ENCODE results near the gene TFEC. TPM values are rescaled to one million over a fixed set of nuclear protein-coding genes. Genes with fewer than 3 reads are reported as not detected.
"Not testable (repeated sequence)": the region's sequence is repeated elsewhere in the genome, so short reads cannot be mapped to it uniquely, and the experiment has no call there.

Gene TFEC
- total RNA-seq, 1 donor from 2014 or later, result not detected

- intact Hi-C loops (cut with micrococcal nuclease), result not testable (repeated sequence)
Measured at GRCh38 chr7:115930184-115930583, 100.4 kb downstream of the TFEC start.

- intact Hi-C loops (cut with micrococcal nuclease), result not testable (repeated sequence)
Measured at GRCh38 chr7:115929736-115930135, 100.8 kb downstream of the TFEC start.

- intact Hi-C loops (cut with micrococcal nuclease), result no loop called here
Measured at GRCh38 chr7:115924411-115924810, 106.2 kb downstream of the TFEC start.

GRCh38 chr7:115920367-115920766 lies 110.2 kb downstream of the TFEC start:
- intact Hi-C loops (cut with micrococcal nuclease), result no loop called here

GRCh38 chr7:115914951-115915350 lies 115.6 kb downstream of the TFEC start:
- intact Hi-C loops (cut with micrococcal nuclease), result loop anchor here (5.0 kb wide), 1 partner anchor 398 kb away; no protein-coding TSS in a partner anchor

GRCh38 chr7:115911465-115911864 lies 119.1 kb downstream of the TFEC start:
- intact Hi-C loops (cut with micrococcal nuclease), result loop anchor here (5.0 kb wide), 1 partner anchor 394 kb away; no protein-coding TSS in a partner anchor

- intact Hi-C loops (cut with micrococcal nuclease), result loop anchor here (1.0 to 5.0 kb wide), 4 partner anchors 393 to 1884 kb away; no protein-coding TSS in a partner anchor
Measured at GRCh38 chr7:115910541-115911164, 119.9 kb downstream of the TFEC start.

- intact Hi-C loops (cut with micrococcal nuclease), result no loop called here
Measured at GRCh38 chr7:115906731-115907130, 123.8 kb downstream of the TFEC start.

GRCh38 chr7:115889669-115889984 lies 140.9 kb downstream of the TFEC start:
- intact Hi-C loops (cut with micrococcal nuclease), result no loop called here

GRCh38 chr7:115888981-115889668 lies 141.4 kb downstream of the TFEC start:
- intact Hi-C loops (cut with micrococcal nuclease), result no loop called here

- intact Hi-C loops (cut with micrococcal nuclease), result no loop called here
Measured at GRCh38 chr7:115885550-115885949, 145.0 kb downstream of the TFEC start.

Other genes starting within 250 kb of the TFEC start
- 104 and 107 TPM in 2 replicates for gene TES, start 179.8 kb upstream of the TFEC start, total RNA-seq

Data from T-helper 1 cell treated with Interleukin-12 subunit alpha and Interleukin-12 subunit beta and Interleukin-4 antibody, amounts not matched to agents 30 ng/mL and 1 ng/mL, for 36 hours (primary cell).